ENCODE results near the gene SMYD3.
A peak's percentile ranks its signal among the peaks of the same experiment; 100 is the strongest.

Gene SMYD3

GRCh38 chr1:246107516-246108277 lies 399.4 kb downstream of the SMYD3 start:
- CTCF ChIA-PET = no interaction called here
- no peak overlapping the region for H3K27ac Mint-ChIP-seq
- H3K4me3 Mint-ChIP-seq = no peak overlapping the region
- peaks cover 2% of the 10 kb centered on the region for H3K9me3 Mint-ChIP-seq
- no peaks in the 10 kb centered on the region for H3K27me3 Mint-ChIP-seq
- no peaks in the 10 kb centered on the region for H3K36me3 Mint-ChIP-seq
- DNase-seq = no peak
- H3K4me1 Mint-ChIP-seq = no peaks in the 10 kb centered on the region

DNA sequence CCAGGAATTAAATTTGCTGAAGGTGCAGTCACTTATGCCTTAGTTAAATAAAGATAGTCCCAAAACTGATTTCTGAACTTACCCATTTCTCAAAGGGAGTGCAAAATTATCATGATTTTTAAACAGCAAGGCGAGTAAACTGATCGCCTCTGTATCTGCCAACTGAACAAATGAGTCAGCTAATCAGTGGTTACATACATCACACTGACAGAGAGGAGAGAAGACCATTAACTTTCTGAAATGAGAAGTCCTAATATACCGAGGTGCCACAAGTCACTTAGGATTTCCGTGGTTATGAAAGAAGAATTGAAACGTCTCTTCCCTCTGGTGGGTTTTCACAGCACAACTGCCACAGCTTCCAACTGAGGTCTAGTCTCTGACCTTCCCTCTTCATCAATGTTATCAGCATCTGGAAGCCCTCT lies 400.7 kb downstream of the SMYD3 start:
- H3K4me3 Mint-ChIP-seq = no peak overlapping the region
- DNase-seq = no peak
- H3K9me3 Mint-ChIP-seq = no peaks in the 10 kb centered on the region
- H3K36me3 Mint-ChIP-seq = no peaks in the 10 kb centered on the region
- H3K4me1 Mint-ChIP-seq = no peaks in the 10 kb centered on the region
- no peaks in the 10 kb centered on the region for H3K27me3 Mint-ChIP-seq
- CTCF ChIA-PET = no interaction called here
- H3K27ac Mint-ChIP-seq = no peak overlapping the region

- Mint-ChIP-seq H3K9me3 (no peaks in the 10 kb centered on the region), H3K4me1 (no peaks in the 10 kb centered on the region), H3K4me3 (no peak overlapping the region), H3K36me3 (no peaks in the 10 kb centered on the region), H3K27ac (no peak overlapping the region), H3K27me3 (no peaks in the 10 kb centered on the region)
- DNase-seq = no peak
- CTCF ChIA-PET = no interaction called here
Observed at GRCh38 chr1:246104927-246105326, 402.2 kb downstream of the SMYD3 start.

DNA sequence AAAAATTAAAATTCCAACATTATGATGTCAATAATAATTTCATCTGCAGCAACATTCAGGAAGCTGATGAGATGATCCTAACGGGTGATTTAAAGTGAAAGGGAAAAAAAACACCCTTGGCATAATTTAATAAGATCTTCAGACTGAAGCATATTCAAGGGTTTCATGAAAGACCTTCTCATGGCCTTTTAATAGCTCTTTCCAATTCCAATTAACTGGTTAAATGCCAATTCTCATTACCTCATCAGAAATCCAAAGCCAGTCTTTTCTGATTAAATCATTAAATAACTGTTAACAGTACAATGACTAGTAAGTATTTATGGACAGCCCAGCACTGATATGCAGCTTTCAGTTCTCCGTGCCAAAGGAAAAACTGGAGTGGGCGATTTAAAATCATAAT lies 407.5 kb downstream of the SMYD3 start:
- H3K9me3 Mint-ChIP-seq = peaks cover 4% of the 10 kb centered on the region
- no peaks in the 10 kb centered on the region for H3K4me1 Mint-ChIP-seq
- DNase-seq = no peak
- H3K36me3 Mint-ChIP-seq = no peaks in the 10 kb centered on the region
- H3K27ac Mint-ChIP-seq = no peak overlapping the region
- no peak overlapping the region for H3K4me3 Mint-ChIP-seq
- CTCF ChIA-PET = no interaction called here
- H3K27me3 Mint-ChIP-seq = no peaks in the 10 kb centered on the region

- Mint-ChIP-seq H3K36me3 (peaks cover 2% of the 10 kb centered on the region), H3K4me1 (peaks cover 7% of the 10 kb centered on the region), H3K4me3 (no peak overlapping the region), H3K27me3 (no peaks in the 10 kb centered on the region), H3K27ac (no peak overlapping the region), H3K9me3 (peaks cover 9% of the 10 kb centered on the region)
- CTCF ChIA-PET = no interaction called here
- no peak for DNase-seq
Observed at GRCh38 chr1:246096356-246096755, 410.7 kb downstream of the SMYD3 start.

DNA sequence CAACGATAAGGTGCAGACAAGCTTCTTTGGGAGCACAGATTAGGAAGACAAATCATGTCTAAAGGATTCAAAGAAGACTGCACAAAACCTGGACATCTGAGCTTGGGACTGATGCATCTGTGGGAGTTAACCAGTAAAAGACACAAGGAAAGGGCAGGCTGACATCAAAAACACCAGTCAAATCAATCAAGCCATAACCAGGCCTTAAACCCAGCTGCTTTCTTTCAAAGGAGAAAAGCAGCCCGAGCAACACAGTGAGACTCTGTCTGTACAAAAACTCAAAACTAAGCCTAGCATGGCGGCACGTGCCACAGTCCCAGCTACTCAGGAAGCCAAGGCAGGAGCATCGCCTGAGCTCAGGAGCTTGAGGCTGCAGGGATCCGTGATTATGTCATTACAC lies 411.6 kb downstream of the SMYD3 start:
- DNase-seq = no peak
- Mint-ChIP-seq H3K27me3 (no peaks in the 10 kb centered on the region), H3K4me3 (no peak overlapping the region), H3K27ac (no peak overlapping the region), H3K4me1 (peaks cover 9% of the 10 kb centered on the region), H3K36me3 (peaks cover 2% of the 10 kb centered on the region), H3K9me3 (peaks cover 12% of the 10 kb centered on the region)
- CTCF ChIA-PET = no interaction called here

DNA sequence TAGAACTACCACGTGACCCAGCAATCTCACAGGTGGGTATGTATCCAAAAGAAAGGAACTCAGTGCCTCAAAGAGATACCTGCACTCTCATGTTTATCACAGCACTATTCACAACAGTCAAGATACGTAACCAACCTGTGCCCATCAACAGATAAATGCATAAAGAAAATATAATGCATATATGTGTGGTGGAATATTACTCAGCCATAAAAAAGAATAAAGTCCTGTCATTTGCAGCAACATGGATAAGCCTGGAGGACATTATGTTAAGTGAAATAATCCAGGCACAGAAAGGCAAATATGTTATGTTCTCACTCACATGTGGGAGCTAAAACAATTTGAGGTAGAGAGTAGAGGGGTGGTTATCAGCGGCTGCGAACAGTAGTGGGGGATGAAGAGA lies 413.8 kb downstream of the SMYD3 start:
- DNase-seq = no peak
- H3K36me3 Mint-ChIP-seq = peaks cover 2% of the 10 kb centered on the region

DNA sequence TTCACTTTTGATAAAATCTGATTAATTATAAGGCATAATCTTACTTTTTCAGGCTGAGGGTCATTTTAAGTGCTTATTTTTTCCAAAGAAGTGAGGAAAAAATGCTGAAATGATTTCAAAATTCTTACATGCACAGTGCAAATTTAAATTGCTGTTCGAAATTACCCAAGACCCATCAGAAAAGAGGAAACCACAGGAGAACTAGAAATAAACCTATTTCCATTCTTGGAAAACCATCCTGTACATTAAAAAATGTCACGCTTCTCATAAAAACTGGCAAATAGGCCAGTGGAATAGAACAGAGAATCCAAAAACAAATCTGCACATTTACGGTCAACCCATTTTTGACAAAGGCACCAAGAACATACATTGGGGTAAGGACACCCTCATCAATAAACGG lies 414.9 kb downstream of the SMYD3 start:
- Mint-ChIP-seq H3K27me3 (no peaks in the 10 kb centered on the region), H3K9me3 (peaks cover 12% of the 10 kb centered on the region), H3K4me1 (peaks cover 9% of the 10 kb centered on the region), H3K27ac (no peak overlapping the region), H3K4me3 (no peak overlapping the region), H3K36me3 (peaks cover 2% of the 10 kb centered on the region)
- no peak for DNase-seq
- CTCF ChIA-PET = no interaction called here

More for the DNA sequence above, 413.8 kb downstream of the SMYD3 start:
- H3K4me3 Mint-ChIP-seq = no peak overlapping the region
- peaks cover 9% of the 10 kb centered on the region for H3K4me1 Mint-ChIP-seq
- CTCF ChIA-PET = no interaction called here
- peaks cover 12% of the 10 kb centered on the region for H3K9me3 Mint-ChIP-seq
- no peaks in the 10 kb centered on the region for H3K27me3 Mint-ChIP-seq
- H3K27ac Mint-ChIP-seq = no peak overlapping the region

DNA sequence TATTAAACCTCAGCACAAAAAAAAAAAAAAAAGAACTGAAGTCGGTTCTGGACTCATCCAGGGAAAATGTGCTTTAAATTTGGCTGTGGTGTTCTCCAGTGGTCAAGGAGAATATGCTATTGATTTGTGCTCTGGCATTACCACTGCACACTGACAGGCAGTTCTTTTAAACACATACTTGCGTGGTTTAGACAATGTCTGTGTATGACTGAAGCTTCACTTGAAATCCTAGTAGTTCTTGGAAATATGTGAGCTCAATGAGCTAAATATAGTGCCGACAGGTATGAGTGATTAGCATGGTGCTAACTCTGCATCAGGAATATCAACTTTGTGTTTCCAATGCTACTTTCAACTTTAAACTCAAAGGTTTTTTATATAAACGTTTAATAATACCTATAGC lies 415.6 kb downstream of the SMYD3 start:
- CTCF ChIA-PET = no interaction called here
- Mint-ChIP-seq H3K36me3 (peaks cover 2% of the 10 kb centered on the region), H3K4me3 (no peak overlapping the region), H3K4me1 (peaks cover 9% of the 10 kb centered on the region), H3K27ac (no peak overlapping the region), H3K27me3 (no peaks in the 10 kb centered on the region), H3K9me3 (peaks cover 12% of the 10 kb centered on the region)
- no peak for DNase-seq

DNA sequence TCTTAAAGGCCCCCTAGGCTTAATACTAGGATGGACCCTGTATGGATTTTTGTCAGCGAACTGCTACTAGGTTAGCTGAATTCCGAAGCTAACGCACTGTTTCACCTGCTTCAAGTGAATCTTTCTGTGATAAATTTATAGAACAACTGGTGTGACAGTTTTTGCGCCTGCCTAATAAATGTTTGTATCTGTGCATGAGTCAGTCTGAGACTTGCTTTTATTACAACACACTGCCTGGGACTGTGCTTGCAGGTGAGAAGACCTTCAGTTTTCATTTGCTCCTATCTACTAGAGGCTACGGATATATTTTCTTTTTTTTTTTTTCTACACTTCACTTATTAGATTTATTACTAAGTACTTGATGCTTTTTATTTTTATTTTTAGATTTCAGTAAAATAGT lies 420.9 kb downstream of the SMYD3 start:
- Mint-ChIP-seq H3K4me1 (peaks cover under 1% of the 10 kb centered on the region), H3K36me3 (no peaks in the 10 kb centered on the region), H3K4me3 (no peak overlapping the region), H3K9me3 (peaks cover 15% of the 10 kb centered on the region), H3K27ac (no peak overlapping the region), H3K27me3 (no peaks in the 10 kb centered on the region)
- CTCF ChIA-PET = no interaction called here
- no peak for DNase-seq

GRCh38 chr1:246083416-246083815 lies 423.7 kb downstream of the SMYD3 start:
- DNase-seq = no peak
- no peak overlapping the region for H3K4me3 Mint-ChIP-seq
- CTCF ChIA-PET = no interaction called here
- H3K27me3 Mint-ChIP-seq = no peaks in the 10 kb centered on the region
- H3K9me3 Mint-ChIP-seq = peaks cover 11% of the 10 kb centered on the region
- no peaks in the 10 kb centered on the region for H3K4me1 Mint-ChIP-seq
- H3K27ac Mint-ChIP-seq = no peak overlapping the region
- no peaks in the 10 kb centered on the region for H3K36me3 Mint-ChIP-seq

DNA sequence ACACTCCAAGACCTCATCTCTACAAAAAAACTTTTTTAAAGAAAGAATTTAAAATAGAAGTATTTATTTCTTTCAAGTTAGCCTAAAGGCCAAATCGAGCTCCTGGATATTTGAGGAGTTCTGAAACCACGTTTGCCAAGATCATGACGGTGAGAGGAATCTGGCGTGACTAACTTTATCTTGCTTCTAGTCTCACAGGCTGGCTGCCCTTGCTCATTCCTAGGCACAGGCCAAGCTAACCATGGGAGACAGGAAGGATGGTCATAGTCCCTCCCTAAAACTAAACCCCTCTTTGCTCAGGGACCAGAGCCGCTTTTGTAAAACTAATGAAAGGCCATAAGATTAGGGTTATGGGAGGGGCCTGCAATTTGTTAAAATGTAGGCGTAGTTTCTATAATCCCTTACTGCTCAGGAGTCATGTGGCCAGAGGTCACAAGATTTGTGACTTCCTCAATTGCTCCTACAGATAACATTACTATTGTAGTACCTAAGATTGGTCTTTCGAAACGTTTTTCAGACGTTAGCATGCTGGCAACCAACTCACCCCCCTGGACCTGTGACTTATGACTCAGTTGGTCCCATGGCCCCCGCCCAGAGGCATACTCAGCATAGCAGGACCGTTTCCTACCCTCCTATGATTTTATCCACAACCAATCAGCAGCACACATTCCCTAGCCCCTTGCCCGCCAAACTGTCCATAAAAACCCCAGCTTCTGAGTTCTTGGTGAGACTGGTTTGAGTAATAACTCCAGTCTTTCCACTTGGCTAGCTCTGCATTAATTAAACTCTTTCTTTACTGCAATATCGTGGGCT lies 425.0 kb downstream of the SMYD3 start:
- H3K27me3 Mint-ChIP-seq = no peaks in the 10 kb centered on the region
- H3K4me3 Mint-ChIP-seq = no peak overlapping the region
- no peak for DNase-seq
- H3K4me1 Mint-ChIP-seq = no peaks in the 10 kb centered on the region
- H3K27ac Mint-ChIP-seq = no peak overlapping the region
- H3K36me3 Mint-ChIP-seq = peaks cover 1% of the 10 kb centered on the region
- CTCF ChIA-PET = no interaction called here
- H3K9me3 Mint-ChIP-seq = peaks cover 11% of the 10 kb centered on the region

DNA sequence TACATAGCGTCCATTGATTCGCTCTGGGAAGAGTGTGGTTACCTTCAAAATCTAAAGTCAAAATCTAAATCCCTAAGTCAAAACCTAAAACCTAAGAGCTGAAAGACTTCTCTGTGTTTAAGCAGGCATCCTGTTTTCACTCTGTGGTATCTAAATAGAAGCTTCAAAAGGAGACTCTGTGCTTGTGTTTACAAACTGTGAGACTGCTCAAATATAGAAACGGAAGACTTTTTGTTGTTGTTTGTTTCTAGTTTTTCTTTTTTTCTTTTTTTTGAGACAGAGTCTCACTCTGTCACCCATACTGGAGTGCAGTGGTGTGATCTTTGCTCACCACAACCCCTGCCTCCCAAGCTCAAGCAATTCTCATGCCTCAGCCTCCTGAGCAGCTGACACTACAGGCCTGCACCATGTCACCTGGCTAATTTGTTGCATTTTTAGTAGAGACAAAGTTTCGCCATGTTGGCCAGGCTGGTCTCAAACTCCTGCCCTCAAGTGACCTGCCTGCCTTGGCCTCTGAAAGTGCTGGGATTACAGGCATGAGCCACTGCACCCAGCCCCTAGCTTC lies 425.9 kb downstream of the SMYD3 start:
- no peak overlapping the region for H3K27ac Mint-ChIP-seq
- no peaks in the 10 kb centered on the region for H3K4me1 Mint-ChIP-seq
- H3K36me3 Mint-ChIP-seq = peaks cover 1% of the 10 kb centered on the region
- no peak for DNase-seq
- CTCF ChIA-PET = no interaction called here
- no peaks in the 10 kb centered on the region for H3K27me3 Mint-ChIP-seq
- peaks cover 11% of the 10 kb centered on the region for H3K9me3 Mint-ChIP-seq
- H3K4me3 Mint-ChIP-seq = no peak overlapping the region

- peaks cover 11% of the 10 kb centered on the region for H3K9me3 Mint-ChIP-seq
- no peak for DNase-seq
- no peaks in the 10 kb centered on the region for H3K4me1 Mint-ChIP-seq
- H3K36me3 Mint-ChIP-seq = peaks cover 1% of the 10 kb centered on the region
- H3K27ac Mint-ChIP-seq = no peak overlapping the region
- CTCF ChIA-PET = no interaction called here
- no peak overlapping the region for H3K4me3 Mint-ChIP-seq
- H3K27me3 Mint-ChIP-seq = no peaks in the 10 kb centered on the region
Observed at GRCh38 chr1:246080031-246080430, 427.0 kb downstream of the SMYD3 start.

DNA sequence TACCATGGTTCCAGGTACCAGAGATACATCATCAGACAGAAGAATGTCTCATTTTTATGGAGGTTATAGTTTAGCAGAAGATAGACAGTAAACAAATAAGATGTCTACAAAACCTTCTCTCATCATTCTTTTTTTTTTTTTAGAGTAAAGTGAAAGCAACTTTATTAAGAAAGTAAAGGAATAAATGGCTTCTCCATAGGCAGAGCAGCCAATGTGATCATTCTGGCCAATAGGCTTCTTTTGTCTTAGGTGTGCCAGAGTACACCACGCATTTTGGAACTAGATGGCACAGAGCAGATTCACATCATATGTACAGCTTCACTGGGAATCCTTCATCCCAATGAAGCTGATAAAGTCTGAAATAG lies 428.2 kb downstream of the SMYD3 start:
- Mint-ChIP-seq H3K9me3 (peaks cover 11% of the 10 kb centered on the region), H3K4me1 (no peaks in the 10 kb centered on the region), H3K27me3 (no peaks in the 10 kb centered on the region), H3K27ac (peak overlapping the region; percentile 0), H3K36me3 (peaks cover 1% of the 10 kb centered on the region), H3K4me3 (no peak overlapping the region)
- no peak for DNase-seq
- CTCF ChIA-PET = no interaction called here

Measured in activated naive CD4-positive, alpha-beta T cell treated with anti-CD3 and anti-CD28 coated beads, Interleukin-2, amount 10 ng/mL, durations not matched to agents 7 days and 5 days (primary cell).